Activated naive CD8-positive, alpha-beta T cell treated with anti-CD3 and anti-CD28 coated beads, Interleukin-2, amount 50 U/mL, for 16 hours (primary cell): ENCODE measurements around the gene NLGN3.

Experiments used
- DNase-seq: peaks from one replicate; pipeline ENCODE4 v3.0.0-alpha.2; 2020; ENCODE audit warnings: low read depth, low spot score

The NLGN3 gene

GRCh38 chrX:71214152-71214551, 69.5 kb downstream of the NLGN3 start:
- DNase-seq: no peak

- no peak for DNase-seq
Measured at GRCh38 chrX:71214604-71215337, 70.1 kb downstream of the NLGN3 start.

- DNase-seq: no peak
Measured at GRCh38 chrX:71215338-71215912, 70.8 kb downstream of the NLGN3 start.

- DNase-seq: no peak
Measured at GRCh38 chrX:71216485-71216884, 71.8 kb downstream of the NLGN3 start.

GRCh38 chrX:71217298-71217697, 72.7 kb downstream of the NLGN3 start:
- DNase-seq: no peak
